B cell (primary cell): ENCODE measurements around the gene ALDOB. TPM values are rescaled to one million over a fixed set of nuclear protein-coding genes. Genes with fewer than 3 reads are reported as not detected.

Experiments
- ATAC-seq: fragments of 200-7000 bp; cut with Tn5 transposase; one replicate; pipeline ENCODE4 v1.10.0; 2021; ENCODE audit warnings: low read depth, mild to moderate bottlenecking, moderate number of reproducible peaks, moderate library complexity
- CTCF ChIA-PET: fragments of 350-600 bp; sonication (Branson Sonifier 250); formaldehyde crosslinking; loops from one replicate; lab custom pipeline; 2021; ENCODE audit warnings: antibody characterized with exemption, inconsistent platforms; lab: Charles Lee
- POLR2A ChIA-PET: fragments of 350-600 bp; sonication (Branson Sonifier 250); formaldehyde crosslinking; loops from one replicate; lab custom pipeline; 2021; ENCODE audit warnings: antibody characterized with exemption; lab: Charles Lee
- DNase-seq: peaks from one replicate; pipeline ENCODE4 v3.0.0; 2013
- H2AFZ ChIP-seq: 2 replicates; pipeline ENCODE4 v1.6.1; 2012; ENCODE audit warnings: mild to moderate bottlenecking, low read depth, low read length; ENCODE audit not compliant: insufficient read depth, poor library complexity, severe bottlenecking
- H3K27ac ChIP-seq, 2 donors: 1 replicate in 1 of 2; 2 replicates in 1 of 2; pipeline ENCODE4 v1.5.1; 2012 to 2013; ENCODE audit warnings: low read length in 2 of 2, mild to moderate bottlenecking in 2 of 2, moderate library complexity in 1 of 2
- H3K27me3 ChIP-seq, 4 experiments: fragments of 200-600 bp in 1 of 4; sonication (generic) in 1 of 4; replicated peaks in 1 of 4; 1 replicate in 2 of 4; 2 replicates in 2 of 4; pipeline versions ENCODE4 v1.6.1 to v1.7.0; 2013 to 2016; ENCODE audit warnings: low read length in 3 of 4, mild to moderate bottlenecking in 2 of 4, mixed read lengths in 1 of 4, moderate library complexity in 1 of 4; ENCODE audit not compliant: insufficient read depth in 4 of 4, control insufficient read depth in 3 of 4; ENCODE audit errors: control extremely low read depth in 1 of 4
- H3K36me3 ChIP-seq, 2 experiments: replicated peaks in 1 of 2; 1 replicate in 1 of 2; 2 replicates in 1 of 2; pipeline versions ENCODE4 v1.6.1 to v1.7.1; 2013; ENCODE audit warnings: low read length in 1 of 2; ENCODE audit not compliant: insufficient read depth in 2 of 2, control insufficient read depth in 1 of 2; ENCODE audit errors: control extremely low read depth in 1 of 2, extremely low read depth in 1 of 2
- H3K4me1 ChIP-seq, 2 donors: fragments of 200-600 bp in 1 of 2; sonication (generic) in 1 of 2; 1 replicate in 1 of 2; 2 replicates in 1 of 2; pipeline versions ENCODE4 v1.5.1 to v1.6.1; 2013 to 2017; ENCODE audit warnings: low read length in 2 of 2; ENCODE audit not compliant: control insufficient read depth in 2 of 2, insufficient read depth in 2 of 2
- H3K4me2 ChIP-seq: replicated peaks from 2 replicates; pipeline ENCODE3; 2012; ENCODE audit warnings: mild to moderate bottlenecking, low read depth, low read length; ENCODE audit not compliant: poor library complexity, severe bottlenecking
- H3K4me3 ChIP-seq, 5 experiments: fragments of 200-600 bp in 1 of 5; sonication (generic) in 1 of 5; 1 replicate in 3 of 5; 2 replicates in 2 of 5; pipeline versions ENCODE4 v1.5.1 to v1.7.0; 2011 to 2016; ENCODE audit warnings: low read length in 4 of 5, mild to moderate bottlenecking in 4 of 5, low read depth in 2 of 5, control low read depth in 1 of 5, moderate library complexity in 1 of 5; ENCODE audit not compliant: insufficient read depth in 1 of 5; ENCODE audit errors: control extremely low read depth in 1 of 5, extremely low read depth in 1 of 5
- H3K79me2 ChIP-seq: fragments of 200-600 bp; sonication (generic); one replicate; pipeline ENCODE4 v1.6.0; 2016; ENCODE audit warnings: low read length; ENCODE audit not compliant: control insufficient read depth, insufficient read depth
- H3K9ac ChIP-seq: fragments of 200-600 bp; sonication (generic); 2 replicates; pipeline ENCODE4 v1.6.1; 2017; ENCODE audit warnings: mild to moderate bottlenecking, low read length, moderate library complexity
- H3K9me3 ChIP-seq, 3 donors: one replicate each; pipeline versions ENCODE4 v1.6.1 to v1.7.1; 2013; ENCODE audit warnings: low read length in 2 of 3; ENCODE audit not compliant: control insufficient read depth in 2 of 3, insufficient read depth in 1 of 3; ENCODE audit errors: control extremely low read depth in 1 of 3
- H4K20me1 ChIP-seq: 2 replicates; pipeline ENCODE4 v1.6.0; 2012; ENCODE audit warnings: mild to moderate bottlenecking, low read length; ENCODE audit not compliant: insufficient read depth, control insufficient read depth, poor library complexity, severe bottlenecking
- H3K27ac Mint-ChIP-seq: one replicate; pipeline ENCODE4 v1.8.0; 2021; ENCODE audit warnings: mixed read lengths
- H3K27me3 Mint-ChIP-seq: one replicate; pipeline ENCODE4 v1.8.0; 2021; ENCODE audit warnings: mixed read lengths
- H3K4me1 Mint-ChIP-seq: one replicate; pipeline ENCODE4 v1.8.0; 2021; ENCODE audit warnings: mixed read lengths
- H3K4me3 Mint-ChIP-seq: one replicate; pipeline ENCODE4 v1.8.0; 2021; ENCODE audit warnings: mixed read lengths
- H3K9me3 Mint-ChIP-seq: one replicate; pipeline ENCODE4 v1.8.0; 2022; ENCODE audit warnings: mixed read lengths; ENCODE audit not compliant: insufficient read depth
- CTCF ChIP-seq: fragments of 200-600 bp; IDR thresholded peaks from one replicate; pipeline ENCODE4 v1.8.0; 2022; ENCODE audit warnings: antibody characterized with exemption, mild to moderate bottlenecking
- EZH2 ChIP-seq: IDR thresholded peaks from 2 replicates; pipeline ENCODE4 v1.6.1; 2012; ENCODE audit warnings: borderline replicate concordance, low read depth, mild to moderate bottlenecking, moderate library complexity, low read length; ENCODE audit not compliant: insufficient read depth, poor library complexity, severe bottlenecking
- WGBS: methylation state at CpG from one replicate; pipeline ENCODE4 v1.1.5; 2013; ENCODE audit warnings: missing lambda C conversion rate; ENCODE audit not compliant: insufficient coverage; 5-methylcytosine and 5-hydroxymethylcytosine counted together
- intact Hi-C: fragments of 100-400 bp; cut with micrococcal nuclease; formaldehyde crosslinking; loops from one replicate; pipeline ENCODE4 v1.10.0; 2022
- polyA plus RNA-seq: library from polyadenylated mRNA; depleted of rRNA; stranded (reverse); fragments of >200 nt; gene quantifications from 2 replicates; pipeline ENCODE4 v1.2.3, GENCODE V29; 2012
- total RNA-seq, 2 donors: library from RNA; stranded (reverse); fragments of 120-200 nt in 1 of 2; gene quantifications; 1 replicate in 1 of 2; 2 replicates in 1 of 2; pipeline versions ENCODE4 v1.2.3 to v1.2.4, GENCODE V29; 2013 to 2022

The ALDOB gene
- total and polyA plus RNA-seq, 2 donors (not counting 1 experiment from before 2014, with no cell fraction given), result not detected

GRCh38 chr9:101479338-101480030, 43.9 kb upstream of the ALDOB start:
- no peak overlapping the region for H3K4me3 Mint-ChIP-seq

More at GRCh38 chr9:101479338-101480030, 43.9 kb upstream of the ALDOB start:
- DNase-seq, result no peak
- Histone ChIP-seq H2AFZ (no peak overlapping the region), H3K4me3 (no peak overlapping the region), H3K4me1 (no peaks in the 10 kb centered on the region), H3K4me2 (no peak overlapping the region), H3K9ac (no peak overlapping the region), H3K9me3 (peaks cover 0 to 4% (median 0%) of the 10 kb centered on the region in 3 donors), H3K79me2 (no peaks in the 10 kb centered on the region), H4K20me1 (no peaks in the 10 kb centered on the region), H3K27me3 (peaks cover 0 to 5% (median 4%) of the 10 kb centered on the region in 4 experiments), H3K27ac (no peak overlapping the region), H3K36me3 (no peaks in the 10 kb centered on the region)
- CTCF ChIA-PET, result no interaction called here
- WGBS, result 78% methylated on average over 3 of the region's 4 CpGs
- POLR2A ChIA-PET, result no interaction called here
- TF ChIP-seq CTCF, result no peak
- TF ChIP-seq EZH2, result no peak
- Mint-ChIP-seq H3K27ac (no peak overlapping the region), H3K27me3 (peaks cover 34% of the 10 kb centered on the region), H3K9me3 (no peaks in the 10 kb centered on the region), H3K4me1 (no peaks in the 10 kb centered on the region)
- no peak for ATAC-seq
- intact Hi-C loops, result no loop called here
